H1 (cell line): Measurements from ENCODE around the gene CPSF2. TPM values are rescaled to one million over a fixed set of nuclear protein-coding genes. Genes with fewer than 3 reads are reported as not detected.

Experiments
- CTCF ChIA-PET: fragments of 300-600 bp; sonication (Branson Sonifier 250); formaldehyde crosslinking; loops from one replicate; lab custom pipeline; 2021; ENCODE audit not compliant: partially characterized antibody; lab: Charles Lee
- POLR2A ChIA-PET: fragments of 300-600 bp; sonication (Branson Sonifier 250); formaldehyde crosslinking; loops from one replicate; lab custom pipeline; 2021; ENCODE audit warnings: inconsistent platforms; ENCODE audit not compliant: partially characterized antibody; lab: Charles Lee
- DNase-seq, 2 experiments: peaks; one replicate each; pipeline versions ENCODE4 v3.0.0 to v3.0.0-alpha.2; 2010 to 2022; ENCODE audit warnings: low spot score in 2 of 2, low read depth in 1 of 2, mixed read lengths in 1 of 2
- FAIRE-seq: peaks from 2 replicates; lab custom pipeline; 2011; peaks lifted over from hg19 to GRCh38; lab: Jason Lieb, UNC
- H2AFZ ChIP-seq: 2 replicates; pipeline ENCODE4 v1.8.1; 2012; ENCODE audit warnings: low read length, inconsistent platforms
- H2AK5ac ChIP-seq: 2 replicates; pipeline ENCODE4 v1.6.1; 2013; ENCODE audit warnings: low read depth, low read length
- H2BK120ac ChIP-seq: replicated peaks from 2 replicates; pipeline ENCODE3; 2013; ENCODE audit warnings: low read depth, low read length, inconsistent platforms
- H2BK12ac ChIP-seq: 2 replicates; pipeline ENCODE4 v1.6.1; 2013; ENCODE audit warnings: low read depth, low read length
- H2BK15ac ChIP-seq: 2 replicates; pipeline ENCODE4 v1.6.1; 2013; ENCODE audit warnings: low read length
- H2BK20ac ChIP-seq: 2 replicates; pipeline ENCODE4 v1.6.1; 2013; ENCODE audit warnings: low read length
- H2BK5ac ChIP-seq: 2 replicates; pipeline ENCODE4 v1.6.1; 2013; ENCODE audit warnings: low read depth, low read length
- H3K14ac ChIP-seq: 2 replicates; pipeline ENCODE4 v1.6.1; 2013; ENCODE audit warnings: inconsistent platforms; ENCODE audit not compliant: insufficient read length
- H3K18ac ChIP-seq: 2 replicates; pipeline ENCODE4 v1.6.1; 2013; ENCODE audit warnings: low read length; ENCODE audit errors: extremely low read depth
- H3K23ac ChIP-seq: 2 replicates; pipeline ENCODE4 v1.6.1; 2013; ENCODE audit warnings: inconsistent platforms; ENCODE audit not compliant: insufficient read length
- H3K23me2 ChIP-seq: 2 replicates; pipeline ENCODE4 v1.6.1; 2013; ENCODE audit warnings: low read depth, low read length
- H3K27ac ChIP-seq: 2 replicates; pipeline ENCODE4 v1.6.1; 2011; ENCODE audit warnings: low read depth, low read length, inconsistent platforms
- H3K27me3 ChIP-seq, 4 experiments: replicated peaks in 1 of 4; 1 replicate in 1 of 4; 2 replicates in 3 of 4; pipeline versions ENCODE4 v1.6.1 to v1.8.1; 2011 to 2013; ENCODE audit warnings: low read length in 3 of 4, mild to moderate bottlenecking in 3 of 4, inconsistent platforms in 2 of 4, mixed read lengths in 2 of 4, moderate library complexity in 1 of 4; ENCODE audit not compliant: control insufficient read depth in 3 of 4, insufficient read depth in 3 of 4; ENCODE audit errors: extremely low read depth in 1 of 4
- H3K36me3 ChIP-seq, 4 experiments: 2 replicates each; pipeline versions ENCODE4 v1.6.1 to v1.8.1; 2011 to 2013; ENCODE audit warnings: mild to moderate bottlenecking in 4 of 4, low read length in 3 of 4, moderate library complexity in 2 of 4, control low read depth in 1 of 4, inconsistent platforms in 1 of 4; ENCODE audit not compliant: insufficient read depth in 4 of 4, control insufficient read depth in 2 of 4
- H3K4ac ChIP-seq: replicated peaks from 2 replicates; pipeline ENCODE3; 2013; ENCODE audit warnings: low read length, low read depth, mixed read lengths, inconsistent platforms; ENCODE audit not compliant: insufficient read length
- H3K4me1 ChIP-seq, 4 experiments: replicated peaks in 1 of 4; 1 replicate in 1 of 4; 2 replicates in 3 of 4; pipeline versions ENCODE4 v1.6.1 to v1.8.1; 2011 to 2013; ENCODE audit warnings: low read length in 3 of 4, inconsistent platforms in 2 of 4, mixed read lengths in 1 of 4; ENCODE audit not compliant: insufficient read depth in 4 of 4, control insufficient read depth in 3 of 4
- H3K4me2 ChIP-seq, 2 experiments: 2 replicates each; pipeline versions ENCODE4 v1.6.1 to v1.8.1; 2011 to 2013; ENCODE audit warnings: low read depth in 2 of 2, low read length in 2 of 2, control low read depth in 1 of 2, inconsistent platforms in 1 of 2, mild to moderate bottlenecking in 1 of 2; ENCODE audit not compliant: insufficient read depth in 1 of 2
- H3K4me3 ChIP-seq, 4 experiments: fragments of 200-600, 300-600 bp in 1 of 4; sonication (generic), shearing (Covaris generic), sonication (Bioruptor Twin) in 1 of 4; 2 replicates each; pipeline versions ENCODE4 v1.5.1 to v1.8.1; 2011 to 2016; ENCODE audit warnings: low read length in 4 of 4, low read depth in 3 of 4, control low read depth in 2 of 4, inconsistent platforms in 2 of 4, mild to moderate bottlenecking in 2 of 4, mixed read lengths in 1 of 4, moderate library complexity in 1 of 4; ENCODE audit not compliant: insufficient read depth in 2 of 4; ENCODE audit errors: extremely low read depth in 1 of 4
- H3K56ac ChIP-seq: replicated peaks from 2 replicates; pipeline ENCODE3; 2013; ENCODE audit warnings: low read depth, mild to moderate bottlenecking, mixed read lengths, low read length, inconsistent platforms; ENCODE audit not compliant: insufficient read length
- H3K79me1 ChIP-seq: 2 replicates; pipeline ENCODE4 v1.6.1; 2013; ENCODE audit warnings: low read depth, low read length, control low read depth
- H3K79me2 ChIP-seq, 2 experiments: 2 replicates each; pipeline versions ENCODE4 v1.6.1 to v1.8.1; 2012 to 2013; ENCODE audit warnings: low read length in 2 of 2, mild to moderate bottlenecking in 2 of 2, inconsistent platforms in 1 of 2; ENCODE audit not compliant: insufficient read depth in 2 of 2, control insufficient read depth in 1 of 2
- H3K9ac ChIP-seq, 4 experiments: replicated peaks in 1 of 4; 1 replicate in 1 of 4; 2 replicates in 3 of 4; pipeline versions ENCODE4 v1.6.1 to v1.8.1; 2011 to 2013; ENCODE audit warnings: low read depth in 3 of 4, low read length in 3 of 4, control low read depth in 2 of 4, mild to moderate bottlenecking in 2 of 4, moderate library complexity in 2 of 4, inconsistent platforms in 1 of 4; ENCODE audit errors: extremely low read depth in 1 of 4
- H3K9me3 ChIP-seq, 2 experiments: 2 replicates each; pipeline versions ENCODE4 v1.6.1 to v1.8.1; 2012 to 2013; ENCODE audit warnings: mild to moderate bottlenecking in 2 of 2, moderate library complexity in 2 of 2, control low read depth in 1 of 2, inconsistent platforms in 1 of 2, low read depth in 1 of 2, low read length in 1 of 2, mixed read lengths in 1 of 2; ENCODE audit not compliant: insufficient read depth in 2 of 2
- H4K20me1 ChIP-seq, 2 experiments: replicated peaks in 1 of 2; 2 replicates each; pipeline versions ENCODE3 to v1.8.1; 2011 to 2013; ENCODE audit warnings: inconsistent platforms in 2 of 2, low read length in 2 of 2, mild to moderate bottlenecking in 1 of 2; ENCODE audit not compliant: insufficient read depth in 2 of 2, control insufficient read depth in 1 of 2
- H4K5ac ChIP-seq: 2 replicates; pipeline ENCODE4 v1.6.1; 2013; ENCODE audit warnings: low read length, low read depth, mixed read lengths, inconsistent platforms; ENCODE audit not compliant: insufficient read length
- H4K8ac ChIP-seq: 2 replicates; pipeline ENCODE4 v1.8.0; 2013; ENCODE audit warnings: mild to moderate bottlenecking, moderate library complexity, low read length, inconsistent platforms; ENCODE audit not compliant: insufficient read depth; ENCODE audit errors: extremely low read depth
- H4K91ac ChIP-seq: replicated peaks from 2 replicates; pipeline ENCODE3; 2013; ENCODE audit warnings: low read length, mixed read lengths, inconsistent platforms; ENCODE audit not compliant: insufficient read length
- ATF3 ChIP-seq: IDR thresholded peaks from 2 replicates; pipeline ENCODE4 v1.6.1; 2011; ENCODE audit warnings: low read depth, mild to moderate bottlenecking, low read length; ENCODE audit not compliant: insufficient read depth
- CHD1 ChIP-seq: IDR thresholded peaks from 2 replicates; pipeline ENCODE4 v1.6.1; 2012; ENCODE audit warnings: low read depth, low read length, improper control_type of control experiment
- E2F6 ChIP-seq: IDR thresholded peaks from 2 replicates; pipeline ENCODE4 v1.6.1; 2012; ENCODE audit warnings: inconsistent platforms
- EP300 ChIP-seq, 2 experiments: IDR thresholded peaks; 1 replicate in 1 of 2; 2 replicates in 1 of 2; pipeline ENCODE4 v1.6.1; 2011 to 2012; ENCODE audit warnings: low read depth in 2 of 2, low read length in 2 of 2, mild to moderate bottlenecking in 2 of 2, borderline replicate concordance in 1 of 2, inconsistent platforms in 1 of 2, moderate library complexity in 1 of 2
- GABPA ChIP-seq: IDR thresholded peaks from 2 replicates; pipeline ENCODE4 v1.6.1; 2011; ENCODE audit warnings: mild to moderate bottlenecking, low read length, moderate library complexity, borderline replicate concordance; ENCODE audit not compliant: insufficient read depth
- JUN ChIP-seq: IDR thresholded peaks from 2 replicates; pipeline ENCODE4 v1.6.1; 2011; ENCODE audit warnings: low read depth, mild to moderate bottlenecking, improper control_type of control experiment, low read length
- PHF8 ChIP-seq: fragments of 200-600 bp; sonication (generic); conservative IDR thresholded peaks from 2 replicates; pipeline ENCODE4 v1.7.1; 2012; ENCODE audit warnings: low read depth, mild to moderate bottlenecking, inconsistent platforms, low read length, moderate library complexity
- RFX5 ChIP-seq: IDR thresholded peaks from 2 replicates; pipeline ENCODE4 v1.6.1; 2011; ENCODE audit warnings: low read depth, low read length, improper control_type of control experiment, borderline replicate concordance
- SUZ12 ChIP-seq: fragments of 200-600 bp; sonication (generic); IDR thresholded peaks from 2 replicates; pipeline ENCODE4 v1.6.1; 2012; ENCODE audit warnings: mild to moderate bottlenecking, inconsistent platforms, low read length, moderate library complexity, mixed read lengths
- TBP ChIP-seq: IDR thresholded peaks from 2 replicates; pipeline ENCODE4 v1.6.1; 2011; ENCODE audit warnings: low read depth, low read length, improper control_type of control experiment
- ZNF274 ChIP-seq: IDR thresholded peaks from 2 replicates; pipeline ENCODE4 v1.7.0; 2012; ENCODE audit warnings: low read length, borderline replicate concordance; ENCODE audit errors: extremely low read depth
- WGBS, 2 experiments: shearing (Covaris generic) in 1 of 2; methylation state at CpG; one replicate each; pipeline versions ENCODE4 v1.1.6 to v1.1.7; 2013 to 2015; ENCODE audit warnings: low lambda C conversion rate in 2 of 2, mixed read lengths in 2 of 2, inconsistent platforms in 1 of 2, low coverage in 1 of 2, missing lambda C conversion rate in 1 of 2; ENCODE audit not compliant: insufficient replicate concordance in 2 of 2, insufficient coverage in 1 of 2, insufficient read length in 1 of 2; ENCODE audit errors: extremely low coverage in 1 of 2, missing lambda C conversion rate in 1 of 2; 5-methylcytosine and 5-hydroxymethylcytosine counted together
- polyA plus RNA-seq, 7 experiments: library from polyadenylated mRNA; depleted of rRNA in 3 of 7; stranded (reverse) in 5 of 7; unstranded in 2 of 7; fragments of >200 nt in 5 of 7; fragments of 200-250 nt in 2 of 7; gene quantifications; 1 replicate in 5 of 7; 2 replicates in 1 of 7; 4 replicates in 1 of 7; pipeline versions ENCODE4 v1.2.1 to v1.2.3, GENCODE V29; 2011 to 2013; ENCODE audit warnings: missing spikeins in 2 of 7, mixed read lengths in 2 of 7
- total RNA-seq: library from RNA; stranded (reverse); fragmentation: NEBNext Ultra II Directional; extraction: Animal tissue kit (Norgen Biotek cat#: 25700); gene quantifications from 2 replicates; pipeline ENCODE4 v1.2.1, GENCODE V29; 2021

Gene CPSF2
- total and polyA plus RNA-seq, 2 of the 8 experiments (the other 6 are each of a cell fraction or from before 2014, with no cell fraction given) = 11.3 to 130 TPM

- FAIRE-seq (no peak), DNase-seq (no peak)
- Histone ChIP-seq H2AK5ac (no peak overlapping the region), H3K9me3 (no peaks in the 10 kb centered on the region), H2BK120ac (no peak overlapping the region), H3K27me3 (no peaks in the 10 kb centered on the region; a peak in 3 of 7 replicates), H3K4ac (no peak overlapping the region), H2AFZ (no peak overlapping the region), H3K4me3 (no peak overlapping the region), H4K5ac (no peak overlapping the region), H3K36me3 (no peaks in the 10 kb centered on the region), H2BK12ac (no peak overlapping the region), H3K14ac (no peak overlapping the region), H3K79me2 (no peaks in the 10 kb centered on the region), H3K23me2 (no peaks in the 10 kb centered on the region; the same call in 1 of the 2 replicates), H3K23ac (no peak overlapping the region), H3K79me1 (no peaks in the 10 kb centered on the region), H2BK15ac (no peak overlapping the region), H4K8ac (no peak overlapping the region), H3K4me1 (peaks cover 2 to 15% (median 7%) of the 10 kb centered on the region in 4 experiments; a peak in 6 of 7 replicates), H2BK5ac (no peak overlapping the region), H3K4me2 (no peak overlapping the region), H4K20me1 (no peaks in the 10 kb centered on the region), H3K18ac (no peak overlapping the region), H3K27ac (no peak overlapping the region), H4K91ac (no peak overlapping the region), H3K9ac (no peak overlapping the region), H2BK20ac (no peak overlapping the region), H3K56ac (no peak overlapping the region)
- TF ChIP-seq TBP = no peak
- TF ChIP-seq E2F6 = no peak
- no peak for TF ChIP-seq RFX5
- TF ChIP-seq GABPA = no peak
- no peak for TF ChIP-seq PHF8
- TF ChIP-seq EP300 (IDR thresholded peaks at IDR 0.05; ENCODE audit: borderline replicate concordance in 1 of 2, low read depth in 2 of 2, low read length in 2 of 2) = no peak
- TF ChIP-seq CHD1 = no peak
- no peak for TF ChIP-seq ZNF274
- TF ChIP-seq ATF3 = no peak
- no peak for TF ChIP-seq SUZ12
- no peak for TF ChIP-seq JUN
- 95% methylated on average over 7 of the region's 7 CpGs; no CpG with 5 or more reads in 1 of the 2 experiments for WGBS, 2 experiments
- POLR2A ChIA-PET = no interaction called here
- CTCF ChIA-PET = interaction anchor here (1.2 kb wide), 1 partner anchor 135 kb away, joined by 3 read pairs; no protein-coding TSS in a partner anchor
These were observed 81.3 kb downstream of the CPSF2 start for GRCh38 chr14:92203116-92203515.
